Measurements from ENCODE around the gene TEKTIP1. TPM values are rescaled to one million over a fixed set of nuclear protein-coding genes. Genes with fewer than 3 reads are reported as not detected.
"Not testable (repeated sequence)": the region's sequence is repeated elsewhere in the genome, so short reads cannot be mapped to it uniquely, and the experiment has no call there.

Gene TEKTIP1
- polyA plus RNA-seq, 3 donors: 3.5 to 5.0 (median 4.3) TPM

DNA sequence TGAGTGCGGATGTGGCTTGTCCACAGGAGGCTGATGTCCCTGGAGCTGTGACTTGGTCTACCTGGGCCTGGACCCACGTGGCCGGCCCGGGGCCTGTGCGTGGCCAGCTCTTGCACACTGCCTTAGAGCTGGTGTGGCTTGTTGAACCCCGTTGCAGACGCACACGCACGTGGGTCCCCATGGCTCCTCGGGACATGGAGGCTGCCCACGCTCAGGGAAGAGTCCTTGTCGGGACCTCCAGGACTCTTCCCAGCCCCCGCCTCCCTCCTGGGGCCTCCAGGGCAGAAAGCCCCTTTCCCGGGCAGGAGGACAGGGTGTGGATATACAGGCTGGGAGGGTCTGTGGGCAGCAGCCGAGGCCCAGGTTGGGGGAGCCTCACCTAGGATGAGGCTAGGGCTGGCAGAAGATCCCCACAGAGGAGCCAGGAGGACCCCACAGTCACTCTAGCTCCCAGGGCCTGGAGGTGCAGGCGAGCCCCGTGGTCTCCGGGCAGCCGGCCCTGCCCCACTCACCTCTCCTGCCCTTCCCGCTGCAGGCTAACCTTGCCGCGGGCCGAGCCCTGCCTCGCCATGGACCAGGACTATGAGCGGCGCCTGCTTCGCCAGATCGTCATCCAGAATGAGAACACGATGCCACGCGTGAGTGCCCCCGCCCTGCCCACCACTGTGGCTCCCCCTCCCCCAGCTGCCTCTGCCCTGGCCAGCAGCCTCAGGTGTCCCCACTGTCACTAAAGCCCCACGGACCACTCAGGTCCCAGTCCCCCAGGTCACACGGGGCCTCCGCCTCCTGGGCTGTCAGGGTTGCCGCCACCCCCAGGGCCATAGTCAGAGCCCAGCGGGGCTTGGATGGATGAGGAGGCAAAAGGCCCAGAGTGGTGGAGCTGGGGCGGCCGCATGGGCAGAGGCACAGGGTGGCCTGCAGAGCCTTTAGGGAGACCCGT lies 16.3 kb upstream of the TEKTIP1 start:
- no peak for DNase-seq (ENCODE audit: low read depth in 3 of 3, low spot score in 2 of 3)

- no peak for DNase-seq (ENCODE audit: low read depth in 3 of 3, low spot score in 2 of 3)
Measured at GRCh38 chr19:3523361-3524077, 15.5 kb upstream of the TEKTIP1 start.

GRCh38 chr19:3524078-3524842 lies 14.7 kb upstream of the TEKTIP1 start:
- DNase-seq (ENCODE audit: low read depth in 3 of 3, low spot score in 2 of 3): no peak

GRCh38 chr19:3524904-3525451 lies 14.0 kb upstream of the TEKTIP1 start:
- no peak for DNase-seq (ENCODE audit: low read depth in 3 of 3, low spot score in 2 of 3)

DNA sequence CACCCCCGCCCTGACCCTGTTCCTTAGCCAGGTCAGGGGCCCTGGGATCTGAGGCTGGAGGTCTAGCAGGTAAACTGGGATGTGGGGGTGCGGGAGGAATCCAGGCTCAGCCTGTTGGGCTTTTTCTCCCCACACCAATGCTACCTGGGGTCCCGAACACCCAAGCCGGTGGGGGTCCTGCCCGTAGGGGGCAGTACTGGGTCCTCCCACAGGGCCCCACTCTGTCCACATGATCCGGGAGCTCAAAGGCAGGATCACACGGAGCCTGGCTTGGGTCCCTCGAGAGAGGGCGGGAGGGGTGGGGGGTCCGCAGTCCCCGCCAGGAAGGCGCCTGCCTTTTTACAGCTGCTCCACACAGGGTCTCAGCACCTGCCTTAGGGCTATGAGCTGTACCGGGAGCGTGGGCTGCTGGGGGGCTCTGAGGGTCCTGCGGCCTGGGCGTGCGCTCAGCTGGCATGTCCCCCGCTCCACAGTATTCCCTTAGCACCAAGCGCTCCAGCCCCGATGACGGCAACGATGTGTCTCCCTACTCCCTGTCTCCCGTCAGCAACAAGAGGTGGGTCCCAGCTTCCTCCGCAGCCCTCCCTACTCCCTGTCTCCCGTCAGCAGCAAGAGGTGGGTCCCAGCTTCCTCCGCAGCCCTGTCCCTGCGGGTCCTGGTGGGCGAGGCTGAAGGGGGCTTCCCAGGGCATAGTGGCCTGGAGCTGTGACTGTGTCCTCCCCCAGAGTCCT lies 12.3 kb upstream of the TEKTIP1 start:
- DNase-seq (ENCODE audit: low read depth in 3 of 3, low spot score in 2 of 3): no peak

DNA sequence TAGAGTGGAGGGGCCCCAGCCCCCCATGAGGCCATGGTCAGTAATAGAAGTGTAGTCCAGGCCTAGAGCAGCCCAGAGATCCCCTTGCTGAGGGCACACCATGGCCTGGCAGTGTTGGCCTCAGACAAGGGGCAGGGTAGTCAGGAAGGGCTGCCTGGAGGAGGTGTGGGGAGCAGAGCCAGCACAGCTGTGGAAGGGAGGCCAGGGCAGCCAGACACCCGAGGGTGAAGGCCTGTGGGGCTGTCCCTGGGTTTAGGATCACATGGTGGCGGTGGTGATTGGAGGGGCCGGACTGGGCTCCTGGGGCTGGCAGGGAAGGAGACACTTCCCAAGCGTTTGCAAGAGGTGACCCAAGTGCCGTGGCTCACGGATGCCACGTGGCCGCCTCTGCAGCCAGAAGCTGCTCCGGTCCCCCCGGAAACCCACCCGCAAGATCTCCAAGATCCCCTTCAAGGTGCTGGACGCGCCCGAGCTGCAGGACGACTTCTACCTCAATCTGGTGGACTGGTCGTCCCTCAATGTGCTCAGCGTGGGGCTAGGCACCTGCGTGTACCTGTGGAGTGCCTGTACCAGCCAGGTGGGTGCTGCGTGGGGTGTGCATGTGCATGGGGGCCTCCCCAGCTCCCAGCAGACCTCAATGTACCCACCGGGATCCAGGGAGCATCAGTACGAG lies 11.6 kb upstream of the TEKTIP1 start:
- no peak for DNase-seq (ENCODE audit: low read depth in 3 of 3, low spot score in 2 of 3)

GRCh38 chr19:3528080-3528479 lies 10.9 kb upstream of the TEKTIP1 start:
- no peak for DNase-seq (ENCODE audit: low read depth in 3 of 3, low spot score in 2 of 3)

DNA sequence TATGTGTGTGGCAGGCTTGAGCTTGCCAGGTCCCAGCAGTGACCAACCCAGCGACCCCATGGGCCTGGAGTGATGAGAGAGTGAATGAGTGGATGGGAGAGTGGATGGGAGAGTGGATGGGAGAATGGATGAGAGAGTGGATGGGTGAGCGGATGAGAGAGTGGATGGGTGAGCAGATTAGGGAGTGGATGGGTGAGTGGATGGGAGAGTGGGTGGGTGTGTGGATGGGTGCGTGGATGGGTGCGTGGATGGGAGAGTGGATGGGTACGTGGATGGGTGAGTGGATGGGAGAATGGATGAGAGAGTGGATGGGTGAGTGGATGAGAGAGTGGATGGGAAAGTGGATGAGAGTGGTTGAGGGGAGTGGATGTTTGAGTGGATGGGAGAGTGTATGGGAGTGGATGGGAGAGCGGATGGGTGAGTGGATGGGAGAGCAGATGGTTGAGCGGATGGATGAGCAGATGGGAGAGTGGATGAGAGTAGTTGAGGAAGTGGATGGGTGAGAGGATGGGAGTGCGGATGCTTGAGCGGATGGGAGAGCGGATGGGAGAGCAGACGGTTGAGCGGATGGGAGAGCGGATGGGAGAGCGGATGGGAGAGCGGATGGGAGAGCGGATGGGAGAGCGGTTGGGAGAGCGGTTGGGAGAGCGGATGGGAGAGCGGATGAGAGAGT lies 10.3 kb upstream of the TEKTIP1 start:
- DNase-seq (ENCODE audit: low read depth in 3 of 3, low spot score in 2 of 3): no peak

DNA sequence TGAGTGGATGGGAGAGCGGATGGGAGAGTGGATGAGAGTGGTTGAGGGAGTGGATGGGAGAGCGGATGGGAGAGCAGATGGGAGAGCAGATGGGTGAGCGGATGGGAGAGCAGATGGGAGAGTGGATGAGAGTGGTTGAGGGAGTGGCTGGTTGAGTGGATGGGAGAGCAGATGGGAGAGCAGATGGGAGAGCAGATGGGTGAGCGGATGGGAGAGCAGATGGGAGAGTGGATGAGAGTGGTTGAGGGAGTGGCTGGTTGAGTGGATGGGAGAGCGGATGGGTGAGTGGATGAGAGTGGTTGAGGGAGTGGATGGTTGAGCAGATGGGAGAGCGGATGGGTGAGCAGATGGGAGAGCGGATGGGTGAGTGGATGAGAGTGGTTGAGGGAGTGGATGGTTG lies 9.7 kb upstream of the TEKTIP1 start:
- not testable (repeated sequence) for DNase-seq (ENCODE audit: low read depth in 3 of 3, low spot score in 2 of 3)

DNA sequence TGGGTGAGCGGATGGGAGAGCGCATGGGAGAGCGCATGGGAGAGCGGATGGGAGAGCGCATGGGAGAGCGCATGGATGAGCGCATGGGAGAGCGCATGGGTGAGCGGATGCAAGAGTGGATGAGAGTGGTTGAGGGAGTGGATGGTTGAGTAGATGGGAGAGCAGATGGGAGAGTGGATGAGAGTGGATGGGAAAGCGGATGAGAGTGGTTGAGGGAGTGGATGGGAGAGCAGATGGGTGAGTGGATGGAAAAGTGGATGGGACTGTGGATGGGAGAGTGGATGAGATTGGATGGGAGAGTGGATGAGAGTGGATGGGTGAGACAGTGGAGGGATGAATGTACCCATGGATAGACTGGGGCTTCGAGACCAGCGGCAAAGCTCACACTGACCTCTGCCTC lies 8.6 kb upstream of the TEKTIP1 start:
- no peak for DNase-seq (ENCODE audit: low read depth in 3 of 3, low spot score in 2 of 3)

- DNase-seq (ENCODE audit: low read depth in 3 of 3, low spot score in 2 of 3): no peak
Measured at GRCh38 chr19:3531716-3532115, 7.3 kb upstream of the TEKTIP1 start.

DNA sequence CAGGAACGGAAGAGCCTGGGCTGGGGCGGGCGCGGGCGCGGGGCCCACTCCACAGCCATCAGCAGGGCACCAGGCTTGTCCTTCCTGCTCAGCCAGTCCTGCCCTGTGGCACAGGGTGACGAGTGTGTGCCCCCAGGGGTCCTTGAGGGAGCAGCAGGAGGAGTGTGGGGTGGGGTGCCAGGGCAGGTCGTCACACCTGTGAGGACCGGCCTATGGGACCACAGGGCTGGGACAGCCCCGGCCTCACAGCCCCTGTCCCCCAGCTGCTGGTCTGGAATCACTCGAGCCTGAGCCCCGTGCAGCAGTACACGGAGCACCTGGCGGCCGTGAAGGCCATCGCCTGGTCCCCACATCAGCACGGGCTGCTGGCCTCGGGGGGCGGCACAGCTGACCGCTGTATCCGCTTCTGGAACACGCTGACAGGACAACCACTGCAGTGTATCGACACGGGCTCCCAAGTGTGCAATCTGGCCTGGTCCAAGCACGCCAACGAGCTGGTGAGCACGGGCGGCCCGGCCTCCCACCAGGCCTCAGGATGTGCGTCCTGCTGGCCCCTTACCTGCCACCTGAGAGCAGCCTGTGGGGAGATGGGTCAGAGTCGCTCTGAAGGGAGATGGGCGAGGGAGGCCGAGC lies 6.7 kb upstream of the TEKTIP1 start:
- DNase-seq (ENCODE audit: low read depth in 3 of 3, low spot score in 2 of 3): no peak

- DNase-seq (ENCODE audit: low read depth in 3 of 3, low spot score in 2 of 3): no peak
Measured at GRCh38 chr19:3533033-3533432, 5.9 kb upstream of the TEKTIP1 start.

- no peak for DNase-seq (ENCODE audit: low read depth in 3 of 3, low spot score in 2 of 3)
Measured at GRCh38 chr19:3533563-3534216, 5.3 kb upstream of the TEKTIP1 start.

DNA sequence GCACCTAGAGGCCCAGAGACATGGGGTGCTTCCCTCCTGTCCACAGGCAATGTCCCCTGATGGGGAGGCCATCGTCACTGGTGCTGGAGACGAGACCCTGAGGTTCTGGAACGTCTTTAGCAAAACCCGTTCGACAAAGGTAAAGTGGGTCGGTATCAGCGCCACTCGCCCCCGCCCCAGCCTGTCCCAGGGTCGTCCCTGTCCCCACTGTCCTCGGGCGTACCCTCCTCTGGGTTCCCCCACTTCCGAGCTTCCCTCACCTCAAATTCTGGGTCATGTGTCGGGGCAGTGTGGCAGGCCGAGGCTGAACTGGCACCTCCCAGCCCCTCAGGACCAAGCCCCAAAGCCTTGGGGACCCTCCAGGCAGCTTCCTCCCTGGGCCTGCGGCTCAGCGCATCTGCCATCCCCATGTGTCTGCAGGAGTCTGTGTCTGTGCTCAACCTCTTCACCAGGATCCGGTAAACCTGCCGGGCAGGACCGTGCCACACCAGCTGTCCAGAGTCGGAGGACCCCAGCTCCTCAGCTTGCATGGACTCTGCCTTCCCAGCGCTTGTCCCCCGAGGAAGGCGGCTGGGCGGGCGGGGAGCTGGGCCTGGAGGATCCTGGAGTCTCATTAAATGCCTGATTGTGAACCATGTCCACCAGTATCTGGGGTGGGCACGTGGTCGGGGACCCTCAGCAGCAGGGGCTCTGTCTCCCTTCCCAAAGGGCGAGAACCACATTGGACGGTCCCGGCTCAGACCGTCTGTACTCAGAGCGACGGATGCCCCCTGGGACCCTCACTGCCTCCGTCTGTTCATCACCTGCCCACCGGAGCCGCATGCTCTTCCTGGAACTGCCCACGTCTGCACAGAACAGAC lies 4.4 kb upstream of the TEKTIP1 start:
- DNase-seq (ENCODE audit: low read depth in 3 of 3, low spot score in 2 of 3): no peak

DNA sequence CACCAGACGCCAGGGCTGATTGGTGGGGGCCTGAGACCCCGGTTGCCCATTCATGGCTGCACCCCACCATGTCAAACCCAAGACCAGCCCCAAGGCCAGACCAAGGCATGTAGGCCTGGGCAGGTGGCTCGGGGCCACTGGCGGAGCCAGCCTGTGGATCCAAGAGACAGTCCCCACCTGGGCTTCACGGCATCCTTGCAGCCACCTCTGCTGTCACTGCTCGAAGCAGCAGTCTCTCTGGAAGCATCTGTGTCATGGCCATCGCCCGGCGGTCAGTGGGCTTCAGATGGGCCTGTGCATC lies 3.8 kb upstream of the TEKTIP1 start:
- no peak for DNase-seq (ENCODE audit: low read depth in 3 of 3, low spot score in 2 of 3)

GRCh38 chr19:3535563-3535965 lies 3.4 kb upstream of the TEKTIP1 start:
- DNase-seq (ENCODE audit: low read depth in 3 of 3, low spot score in 2 of 3): no peak

Data from right renal cortex interstitium (tissue), 3 donors.